ENCODE measurements around the gene KCNJ15.
"Not testable (repeated sequence)": the region's sequence is repeated elsewhere in the genome, so short reads cannot be mapped to it uniquely, and the experiment has no call there.

The KCNJ15 gene

GRCh38 chr21:38256599-38257302, at the start of gene KCNJ15:
Gene KCNJ15, plus strand, starts transcription at chr21:38256991. Its CDS starts 42,271 bp downstream, at chr21:38299262.
- no peak for DNase-seq

- no peak for DNase-seq
These were observed 48.7 kb upstream of the KCNJ15 start for GRCh38 chr21:38208118-38208517.

- DNase-seq, result no peak
These were observed 45.5 kb upstream of the KCNJ15 start for GRCh38 chr21:38211321-38211720.

GRCh38 chr21:38212706-38213105, 44.1 kb upstream of the KCNJ15 start:
- no peak for DNase-seq

GRCh38 chr21:38219049-38219628, 37.7 kb upstream of the KCNJ15 start:
- peak in 16 of 56 donors; percentile 0 to 37 (median 8) for DNase-seq

- no peak for DNase-seq
These were observed 36.5 kb upstream of the KCNJ15 start for GRCh38 chr21:38220270-38220737.

GRCh38 chr21:38221594-38221993, 35.2 kb upstream of the KCNJ15 start:
- no peak for DNase-seq

GRCh38 chr21:38223893-38224540, 32.8 kb upstream of the KCNJ15 start:
- DNase-seq, result no peak

GRCh38 chr21:38227401-38227800, 29.4 kb upstream of the KCNJ15 start:
- no peak for DNase-seq

GRCh38 chr21:38228115-38228514, 28.7 kb upstream of the KCNJ15 start:
- no peak for DNase-seq

- no peak for DNase-seq
These were observed 28.3 kb upstream of the KCNJ15 start for GRCh38 chr21:38228537-38228936.

- DNase-seq, result no peak
These were observed 27.4 kb upstream of the KCNJ15 start for GRCh38 chr21:38229260-38229877.

- DNase-seq, result no peak
These were observed 22.2 kb upstream of the KCNJ15 start for GRCh38 chr21:38234395-38235142.

- DNase-seq, result not testable (repeated sequence)
These were observed 21.5 kb upstream of the KCNJ15 start for GRCh38 chr21:38235251-38235650.

GRCh38 chr21:38236232-38236631, 20.6 kb upstream of the KCNJ15 start:
- DNase-seq, result no peak

- DNase-seq, result no peak
These were observed 17.1 kb upstream of the KCNJ15 start for GRCh38 chr21:38239672-38240071.

- no peak for DNase-seq
These were observed 16.7 kb upstream of the KCNJ15 start for GRCh38 chr21:38240129-38240528.

GRCh38 chr21:38241029-38241740, 15.6 kb upstream of the KCNJ15 start:
- DNase-seq, result no peak

GRCh38 chr21:38242061-38242460, 14.7 kb upstream of the KCNJ15 start:
- no peak for DNase-seq

GRCh38 chr21:38243732-38244406, 12.9 kb upstream of the KCNJ15 start:
- DNase-seq, result no peak

Data from amygdala (tissue), 56 donors.